ENCODE data around the gene IFT52.

DNA sequence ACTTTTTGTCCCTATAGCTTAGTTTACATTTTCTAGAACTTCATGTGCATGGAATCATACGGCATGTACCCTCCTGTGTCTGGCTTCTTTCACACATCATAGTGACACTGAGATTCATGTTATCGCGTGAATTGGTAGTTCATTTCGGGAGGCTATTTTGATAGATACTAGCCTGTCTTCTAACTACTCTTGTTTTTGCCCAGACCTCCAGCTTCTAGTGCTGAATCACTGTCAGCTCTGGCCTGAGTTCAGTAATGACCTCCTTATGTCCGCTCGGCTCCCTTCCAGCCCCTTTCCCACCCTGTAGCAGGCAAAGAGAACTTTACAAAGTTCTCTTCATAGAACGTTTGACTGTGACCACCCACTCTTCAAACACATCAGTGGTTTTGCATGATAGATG lies 90.2 kb downstream of the IFT52 start:
- TF ChIP-seq POLR2A (IDR thresholded peaks at IDR 0.05), result no peak
- TF ChIP-seq CTCF (IDR thresholded peaks at IDR 0.05), result no peak

Measured in esophagus squamous epithelium (tissue), 4 donors.